Astrocyte (in vitro differentiated cells and primary cell): ENCODE results near the gene KIAA0753.

Experiments
- CTCF ChIP-seq: IDR thresholded peaks from 2 replicates; pipeline ENCODE4 v1.5.1; 2011; ENCODE audit warnings: low read depth, mild to moderate bottlenecking, inconsistent platforms, low read length, moderate library complexity; ENCODE audit not compliant: insufficient read depth
- EZH2 ChIP-seq: IDR thresholded peaks from 2 replicates; pipeline ENCODE4 v1.6.1; 2012; ENCODE audit warnings: mild to moderate bottlenecking, low read length, inconsistent platforms; ENCODE audit not compliant: insufficient read depth

DNA sequence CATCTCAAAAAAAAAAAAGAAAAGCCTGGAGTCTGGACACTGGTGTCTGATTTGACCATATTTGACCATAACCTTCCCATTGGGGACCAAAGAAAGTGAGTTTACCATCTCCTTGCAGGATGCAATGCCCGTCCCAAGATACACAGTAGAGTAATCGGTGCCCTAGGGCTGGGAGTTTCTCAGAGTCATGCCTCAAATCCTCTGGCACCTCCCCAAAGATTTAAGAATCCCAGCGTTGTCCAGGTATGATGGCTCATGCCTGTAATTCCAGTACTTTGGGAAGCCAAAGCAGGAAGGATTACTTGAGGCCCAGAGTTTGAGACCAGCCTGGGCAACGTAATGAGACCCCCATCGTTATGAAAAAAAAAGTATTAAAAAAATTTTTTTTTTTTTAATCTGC, 89.2 kb downstream of the KIAA0753 start:
- no peak for TF ChIP-seq EZH2
- TF ChIP-seq CTCF: no peak
